RWPE2 (cell line): ENCODE measurements around the gene MICAL2.

ENCODE experiments used
- ATAC-seq: fragments of 200-7000 bp; cut with Tn5 transposase; 3 replicates; pipeline ENCODE4 v1.9.1; 2021; ENCODE audit warnings: low read depth
- DNase-seq: peaks from one replicate; pipeline ENCODE4 v3.0.0-alpha.2; 2020; ENCODE audit warnings: low spot score
- H3K27ac ChIP-seq: fragments of 450-650 bp; 2 replicates; pipeline ENCODE4 v1.5.1; 2017; ENCODE audit warnings: mild to moderate bottlenecking; ENCODE audit not compliant: poor library complexity, severe bottlenecking
- H3K27me3 ChIP-seq: fragments of 250-450 bp; sonication (Bioruptor Pico); 2 replicates; pipeline ENCODE4 v1.5.1; 2021; ENCODE audit warnings: mild to moderate bottlenecking, moderate library complexity; ENCODE audit not compliant: insufficient read depth, poor library complexity, severe bottlenecking
- H3K36me3 ChIP-seq: fragments of 250-450 bp; sonication (Bioruptor Pico); 2 replicates; pipeline ENCODE4 v1.5.1; 2020; ENCODE audit warnings: low read depth, mild to moderate bottlenecking, moderate library complexity
- H3K4me1 ChIP-seq: fragments of 250-450 bp; sonication (Bioruptor Pico); 2 replicates; pipeline ENCODE4 v1.5.1; 2021; ENCODE audit warnings: mild to moderate bottlenecking, moderate library complexity; ENCODE audit not compliant: insufficient read depth, poor library complexity, severe bottlenecking
- H3K4me3 ChIP-seq: fragments of 250-450 bp; sonication (Bioruptor Pico); 2 replicates; pipeline ENCODE4 v1.5.1; 2021; ENCODE audit warnings: mild to moderate bottlenecking, moderate library complexity; ENCODE audit not compliant: severe bottlenecking
- H3K9me3 ChIP-seq: fragments of 250-450 bp; sonication (Bioruptor Pico); 2 replicates; pipeline ENCODE4 v1.5.1; 2021; ENCODE audit warnings: mild to moderate bottlenecking, moderate library complexity; ENCODE audit not compliant: severe bottlenecking
- TF ChIP-seq, protein P1 (sequence below): fragments of 450-650 bp; IDR thresholded peaks from one replicate; pipeline ENCODE4 v1.5.1; 2017; ENCODE audit warnings: mild to moderate bottlenecking, moderate library complexity; ENCODE audit not compliant: poor library complexity, severe bottlenecking

Gene MICAL2

GRCh38 chr11:12281571-12282478, 171.4 kb downstream of the MICAL2 start:
- H3K9me3 ChIP-seq, result no peaks in the 10 kb centered on the region
- H3K36me3 ChIP-seq, result peaks cover 10% of the 10 kb centered on the region
- H3K27ac ChIP-seq, result peak overlapping the region; percentile 16
- H3K4me1 ChIP-seq, result peaks cover 26% of the 10 kb centered on the region
- ATAC-seq, result peak; percentile 45
- TF ChIP-seq, protein P1, sequence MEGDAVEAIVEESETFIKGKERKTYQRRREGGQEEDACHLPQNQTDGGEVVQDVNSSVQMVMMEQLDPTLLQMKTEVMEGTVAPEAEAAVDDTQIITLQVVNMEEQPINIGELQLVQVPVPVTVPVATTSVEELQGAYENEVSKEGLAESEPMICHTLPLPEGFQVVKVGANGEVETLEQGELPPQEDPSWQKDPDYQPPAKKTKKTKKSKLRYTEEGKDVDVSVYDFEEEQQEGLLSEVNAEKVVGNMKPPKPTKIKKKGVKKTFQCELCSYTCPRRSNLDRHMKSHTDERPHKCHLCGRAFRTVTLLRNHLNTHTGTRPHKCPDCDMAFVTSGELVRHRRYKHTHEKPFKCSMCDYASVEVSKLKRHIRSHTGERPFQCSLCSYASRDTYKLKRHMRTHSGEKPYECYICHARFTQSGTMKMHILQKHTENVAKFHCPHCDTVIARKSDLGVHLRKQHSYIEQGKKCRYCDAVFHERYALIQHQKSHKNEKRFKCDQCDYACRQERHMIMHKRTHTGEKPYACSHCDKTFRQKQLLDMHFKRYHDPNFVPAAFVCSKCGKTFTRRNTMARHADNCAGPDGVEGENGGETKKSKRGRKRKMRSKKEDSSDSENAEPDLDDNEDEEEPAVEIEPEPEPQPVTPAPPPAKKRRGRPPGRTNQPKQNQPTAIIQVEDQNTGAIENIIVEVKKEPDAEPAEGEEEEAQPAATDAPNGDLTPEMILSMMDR, result peak; percentile 95
- no peak overlapping the region for H3K4me3 ChIP-seq
- DNase-seq, result no peak
- H3K27me3 ChIP-seq, result no peaks in the 10 kb centered on the region

DNA sequence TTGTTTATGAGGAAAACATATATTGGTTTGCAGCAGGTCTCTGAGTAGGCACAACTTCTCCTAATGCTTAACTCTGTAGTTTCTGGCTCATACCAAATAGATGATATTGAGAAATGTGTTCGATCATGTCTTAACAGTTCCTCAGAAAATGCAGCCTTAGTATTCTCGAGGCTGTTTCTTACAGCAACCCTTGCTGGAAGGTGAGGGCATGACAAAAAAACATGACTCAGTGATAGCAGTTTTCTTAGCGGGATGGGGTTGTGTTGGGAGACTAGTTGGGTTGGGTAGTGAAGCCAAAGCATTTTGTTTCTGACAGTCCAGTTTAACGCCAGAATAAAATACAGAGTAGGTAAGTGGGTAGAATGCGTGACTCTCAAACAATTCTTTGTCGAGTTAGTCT, 172.3 kb downstream of the MICAL2 start:
- DNase-seq (no peak), ATAC-seq (no peak)
- peak overlapping the region; percentile 16 for H3K27ac ChIP-seq
- no peak overlapping the region for H3K4me3 ChIP-seq
- H3K9me3 ChIP-seq, result no peaks in the 10 kb centered on the region
- TF ChIP-seq, protein P1, result no peak
- H3K27me3 ChIP-seq, result no peaks in the 10 kb centered on the region
- peaks cover 33% of the 10 kb centered on the region for H3K4me1 ChIP-seq
- peaks cover 10% of the 10 kb centered on the region for H3K36me3 ChIP-seq

DNA sequence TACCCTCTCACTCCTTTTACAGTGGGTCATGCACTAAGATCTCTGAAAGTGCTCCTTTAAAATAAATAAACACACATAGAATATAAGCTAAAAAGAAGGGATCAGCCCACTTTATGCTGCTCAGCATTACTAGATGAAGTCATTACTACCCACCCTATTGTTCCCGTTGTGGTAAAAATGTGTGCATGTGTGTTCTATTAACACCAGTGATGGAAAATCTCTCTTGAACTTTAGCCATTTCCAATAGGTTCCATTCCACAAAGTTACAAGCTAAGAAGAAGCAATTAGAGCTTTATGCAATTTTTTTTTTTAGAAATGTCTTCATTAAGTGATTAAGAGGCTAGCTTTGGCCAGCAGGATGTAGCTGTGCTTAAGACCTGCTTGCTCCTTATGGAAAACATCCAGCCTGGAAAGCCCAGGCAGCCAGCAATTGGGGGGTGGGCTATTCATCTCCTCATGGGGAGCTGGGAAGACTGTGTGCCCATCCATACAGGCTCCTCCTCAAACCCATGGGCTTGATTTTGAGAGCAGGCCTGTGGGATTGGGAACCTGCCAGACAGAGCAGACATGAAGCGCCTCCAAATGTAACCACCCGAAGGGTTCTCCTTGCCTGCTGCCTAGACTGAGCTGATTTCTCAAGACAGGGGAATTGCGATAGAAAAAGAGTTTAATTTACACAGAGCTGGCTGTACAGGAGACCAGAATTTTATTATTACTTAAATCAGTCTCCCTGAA, 174.1 kb downstream of the MICAL2 start:
- TF ChIP-seq, protein P1, result no peak
- H3K36me3 ChIP-seq, result peaks cover 10% of the 10 kb centered on the region; the same call in 1 of the 2 replicates
- no peak overlapping the region for H3K4me3 ChIP-seq
- peaks cover 42% of the 10 kb centered on the region for H3K4me1 ChIP-seq
- no peaks in the 10 kb centered on the region for H3K9me3 ChIP-seq
- H3K27me3 ChIP-seq, result no peaks in the 10 kb centered on the region
- H3K27ac ChIP-seq, result peak overlapping the region; percentile 96
- no peak for ATAC-seq
- no peak for DNase-seq

- ATAC-seq, result no peak
- Histone ChIP-seq H3K36me3 (peaks cover 10% of the 10 kb centered on the region; the same call in 1 of the 2 replicates), H3K9me3 (no peaks in the 10 kb centered on the region), H3K27ac (peak overlapping the region; percentile 96), H3K4me3 (no peak overlapping the region), H3K27me3 (no peaks in the 10 kb centered on the region), H3K4me1 (peaks cover 42% of the 10 kb centered on the region)
- DNase-seq, result no peak
- TF ChIP-seq, protein P1, result no peak
These were observed 174.7 kb downstream of the MICAL2 start for GRCh38 chr11:12285106-12285505.
